Measurements from ENCODE around the gene CDH22.
A peak's percentile ranks its signal among the peaks of the same experiment; 100 is the strongest.

The CDH22 gene

DNA sequence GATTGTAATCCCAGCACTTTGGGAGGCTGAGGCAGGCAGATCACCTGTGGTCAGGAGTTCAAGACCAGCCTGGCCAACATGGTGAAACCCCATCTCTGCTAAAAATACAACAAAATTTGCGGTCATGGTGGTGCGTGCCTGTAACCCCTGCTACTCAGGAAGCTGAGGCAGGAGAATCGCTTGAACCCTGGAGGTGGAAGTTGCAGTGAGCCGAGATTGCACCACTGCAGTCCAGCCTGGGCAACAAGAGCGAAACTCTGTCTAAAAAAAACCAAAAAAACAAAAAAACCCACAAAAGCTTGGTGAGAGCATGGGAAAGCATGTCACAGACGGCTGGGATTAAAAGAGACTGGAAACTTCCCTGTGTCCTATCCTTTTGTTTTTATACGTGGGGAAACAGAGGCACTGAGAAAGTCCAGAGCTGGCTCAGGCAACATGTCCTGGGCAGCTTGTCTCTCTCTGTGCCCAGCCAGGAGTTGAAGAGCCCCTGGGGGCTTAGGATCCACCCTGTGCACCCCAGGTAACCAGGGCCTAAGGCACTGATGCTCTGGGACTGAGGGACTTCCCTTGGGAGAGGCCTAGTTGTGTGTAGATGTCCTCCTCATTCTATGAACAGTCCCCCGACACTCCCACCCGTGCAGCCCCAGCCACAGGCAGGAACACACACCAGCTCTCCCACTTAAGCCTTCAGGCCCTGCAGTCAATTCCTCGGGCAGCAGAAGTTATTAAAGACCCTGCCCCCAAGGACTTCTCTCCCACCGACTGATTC, 174.2 kb downstream of the CDH22 start:
- DNase-seq, result peak; percentile 10

DNA sequence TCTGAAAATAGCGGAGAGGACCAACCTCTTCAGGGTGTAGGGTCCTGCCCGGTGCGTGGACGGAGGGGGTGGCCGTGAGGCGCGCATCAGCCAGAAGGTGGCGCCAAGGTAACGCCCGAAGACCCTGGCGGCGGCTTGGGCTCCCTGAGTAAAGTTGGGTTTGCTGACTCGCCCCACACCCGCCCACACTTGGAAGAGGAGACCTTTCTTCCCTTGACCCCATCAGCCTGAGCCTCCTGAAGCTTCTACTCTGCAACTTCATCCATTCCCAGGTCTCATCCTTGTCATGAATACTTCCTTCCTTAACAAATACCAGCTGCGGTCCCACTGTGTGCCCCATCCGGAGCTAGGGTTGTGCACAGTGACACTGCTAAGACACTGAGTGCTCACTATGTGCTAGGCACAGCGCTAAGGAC, 175.6 kb downstream of the CDH22 start:
- DNase-seq, result peak; percentile 40

GRCh38 chr20:46131396-46131795, 176.9 kb downstream of the CDH22 start:
- DNase-seq, result no peak

DNA sequence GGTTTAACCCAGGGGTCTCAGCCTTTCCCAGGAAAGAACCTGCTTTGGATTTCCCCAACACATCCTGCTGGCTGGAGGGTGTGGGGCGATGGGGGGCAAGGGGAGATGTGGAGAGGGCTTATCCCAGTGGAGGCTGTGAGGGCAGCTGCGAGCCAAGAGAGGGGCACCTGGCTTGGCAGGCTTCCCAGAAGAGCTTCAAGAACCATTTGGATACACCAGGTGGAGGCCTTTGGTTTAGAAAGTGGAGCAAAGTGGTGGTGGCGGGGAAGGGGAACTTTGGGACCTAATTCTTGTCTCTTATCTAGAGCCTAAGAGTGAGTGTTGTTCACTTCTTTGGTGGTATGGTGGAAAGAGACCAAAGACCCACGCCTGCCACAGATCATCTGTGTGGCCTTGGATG, 177.8 kb downstream of the CDH22 start:
- DNase-seq, result no peak

DNA sequence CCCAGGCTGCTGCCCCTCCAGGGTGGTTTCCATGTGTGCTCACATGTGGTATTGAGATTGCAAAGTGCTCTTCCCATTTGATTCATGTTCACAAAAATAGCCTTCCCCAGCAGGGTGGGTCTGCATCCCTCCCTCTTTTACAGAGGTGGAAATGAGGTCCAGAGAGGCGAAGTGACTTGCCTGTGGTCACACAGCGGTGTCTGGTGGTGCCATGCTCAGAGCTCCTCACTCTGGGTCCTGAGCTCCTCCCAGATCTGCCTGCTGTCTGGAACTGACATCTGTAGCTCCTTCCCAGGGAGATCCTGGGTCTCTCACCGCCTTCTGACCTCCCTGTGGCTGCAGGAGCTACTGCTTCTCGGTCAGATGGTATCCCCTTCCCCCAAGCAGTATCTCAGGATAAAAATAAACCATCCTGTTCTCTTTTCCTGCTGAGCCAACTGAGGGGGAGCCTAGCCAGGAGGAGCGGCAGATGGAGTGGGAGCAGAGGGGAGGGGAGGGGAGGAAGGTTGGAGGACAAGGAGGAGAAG, 178.3 kb downstream of the CDH22 start:
- DNase-seq, result no peak

GRCh38 chr20:46128310-46129151, 179.8 kb downstream of the CDH22 start:
- no peak for DNase-seq

GRCh38 chr20:46127396-46128010, 180.8 kb downstream of the CDH22 start:
- no peak for DNase-seq

DNA sequence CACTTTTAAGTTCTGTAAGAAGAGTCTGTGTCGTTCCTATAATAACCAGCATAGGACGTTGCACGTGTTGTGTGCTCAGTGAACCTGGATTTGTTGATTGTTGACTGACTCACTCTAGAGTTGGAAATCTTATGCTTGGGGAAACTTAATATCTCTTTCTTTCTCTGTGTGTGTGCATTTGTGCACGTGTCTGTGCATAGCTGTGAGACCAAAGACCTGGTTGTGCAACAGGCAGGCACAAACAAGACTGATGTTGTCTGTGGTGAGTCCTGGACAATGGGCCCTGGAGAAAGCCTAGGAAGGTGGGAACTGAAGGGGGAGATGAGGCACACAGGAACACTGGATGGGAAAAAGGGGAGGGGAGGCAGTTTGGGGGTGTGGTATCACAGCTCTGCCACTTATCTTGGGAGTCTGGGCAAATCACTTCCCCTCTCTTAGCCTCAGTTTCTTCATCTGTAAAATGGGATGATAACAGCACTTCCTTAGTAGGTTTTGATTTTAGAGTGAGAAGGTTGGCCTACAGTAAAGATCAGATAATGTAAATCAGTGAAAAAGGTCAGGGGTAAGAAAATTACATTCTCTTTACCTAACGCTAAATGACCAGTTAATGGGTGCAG, 181.8 kb downstream of the CDH22 start:
- DNase-seq, result no peak
